Stimulated activated CD4-positive, alpha-beta T cell treated with anti-CD3 and anti-CD28 coated beads, Interleukin-1b, Interleukin-23, amount 100 ng/mL, for 4 hours (primary cell): ENCODE data around the gene UNC5A.
A peak's percentile ranks its signal among the peaks of the same experiment; 100 is the strongest.

ENCODE experiments used
- DNase-seq, 2 donors: peaks; one replicate each; pipeline ENCODE4 v3.0.0-alpha.2; 2020; ENCODE audit warnings: low read depth in 2 of 2

The UNC5A gene

GRCh38 chr5:176820937-176821336 is 10.6 kb downstream of the UNC5A start:
- no peak for DNase-seq

GRCh38 chr5:176821441-176821840 is 11.1 kb downstream of the UNC5A start:
- no peak for DNase-seq

- DNase-seq: no peak
Measured at GRCh38 chr5:176822041-176822792, 11.9 kb downstream of the UNC5A start.

- no peak for DNase-seq
Measured at GRCh38 chr5:176822793-176823481, 12.6 kb downstream of the UNC5A start.

- no peak for DNase-seq
Measured at GRCh38 chr5:176823869-176824412, 13.6 kb downstream of the UNC5A start.

- DNase-seq: no peak
Measured at GRCh38 chr5:176824604-176825003, 14.2 kb downstream of the UNC5A start.

GRCh38 chr5:176825234-176825633 is 14.9 kb downstream of the UNC5A start:
- no peak for DNase-seq

GRCh38 chr5:176825957-176826356 is 15.6 kb downstream of the UNC5A start:
- no peak for DNase-seq

GRCh38 chr5:176827736-176828414 is 17.5 kb downstream of the UNC5A start:
- no peak for DNase-seq

GRCh38 chr5:176829320-176829719 is 19.0 kb downstream of the UNC5A start:
- DNase-seq: no peak

GRCh38 chr5:176830422-176830994 is 20.1 kb downstream of the UNC5A start:
- no peak for DNase-seq

- DNase-seq: no peak
Measured at GRCh38 chr5:176830995-176831423, 20.6 kb downstream of the UNC5A start.

GRCh38 chr5:176831425-176831824 is 21.1 kb downstream of the UNC5A start:
- no peak for DNase-seq

GRCh38 chr5:176832162-176832561 is 21.8 kb downstream of the UNC5A start:
- DNase-seq: no peak

- DNase-seq: no peak
Measured at GRCh38 chr5:176833286-176833685, 22.9 kb downstream of the UNC5A start.

GRCh38 chr5:176835918-176836317 is 25.6 kb downstream of the UNC5A start:
- DNase-seq: no peak

GRCh38 chr5:176836811-176837706 is 26.7 kb downstream of the UNC5A start:
- DNase-seq: no peak

GRCh38 chr5:176837707-176838115 is 27.4 kb downstream of the UNC5A start:
- DNase-seq: peak; percentile 22 to 64

GRCh38 chr5:176843673-176844072 is 33.3 kb downstream of the UNC5A start:
- DNase-seq: no peak

GRCh38 chr5:176844281-176844680 is 33.9 kb downstream of the UNC5A start:
- no peak for DNase-seq
